T-cell (primary cell): ENCODE results near the gene APH1B. TPM values are rescaled to one million over a fixed set of nuclear protein-coding genes. Genes with fewer than 3 reads are reported as not detected.

ENCODE experiments used
- ATAC-seq, 4 experiments: fragments of 200-7000 bp in 3 of 4; fragments of 150-1000 bp in 1 of 4; cut with Tn5 transposase; replicated peaks in 1 of 4; 1 replicate in 3 of 4; 2 replicates in 1 of 4; pipeline ENCODE4 v1.10.0; 2021; ENCODE audit warnings: moderate library complexity in 3 of 4, mild to moderate bottlenecking in 2 of 4, moderate number of reproducible peaks in 1 of 4
- CTCF ChIA-PET, 2 donors: fragments of 300-600 bp; sonication (Branson Sonifier 250); formaldehyde crosslinking; loops; one replicate each; lab custom pipeline; 2022; ENCODE audit warnings: antibody characterized with exemption in 2 of 2; lab: Charles Lee
- POLR2A ChIA-PET, 2 donors: fragments of 300-600 bp; sonication (Branson Sonifier 250); formaldehyde crosslinking; loops; one replicate each; lab custom pipeline; 2022; ENCODE audit warnings: antibody characterized with exemption in 2 of 2; lab: Charles Lee
- DNase-seq, 35 experiments: peaks; one replicate each; pipeline versions ENCODE4 v3.0.0 to v3.0.0-alpha.2; 2013 to 2023
- H3K27ac ChIP-seq: one replicate; pipeline ENCODE4 v1.5.1; 2013; ENCODE audit warnings: low read length
- H3K27me3 ChIP-seq, 2 experiments: replicated peaks in 1 of 2; 1 replicate in 1 of 2; 2 replicates in 1 of 2; pipeline versions ENCODE4 v1.6.1 to v1.7.0; 2013; ENCODE audit warnings: low read length in 1 of 2, mixed read lengths in 1 of 2; ENCODE audit not compliant: control insufficient read depth in 2 of 2, insufficient read depth in 2 of 2; ENCODE audit errors: extremely low read depth in 1 of 2
- H3K36me3 ChIP-seq, 2 donors: 1 replicate in 1 of 2; 2 replicates in 1 of 2; pipeline versions ENCODE4 v1.6.1 to v1.7.0; 2013; ENCODE audit warnings: low read length in 1 of 2; ENCODE audit not compliant: control insufficient read depth in 2 of 2, insufficient read depth in 1 of 2; ENCODE audit errors: extremely low read depth in 1 of 2
- H3K4me1 ChIP-seq, 2 experiments: 1 replicate in 1 of 2; 2 replicates in 1 of 2; pipeline versions ENCODE4 v1.6.1 to v1.7.0; 2013; ENCODE audit warnings: low read length in 2 of 2, mixed read lengths in 1 of 2; ENCODE audit not compliant: insufficient read depth in 2 of 2, control insufficient read depth in 1 of 2; ENCODE audit errors: extremely low read depth in 1 of 2
- H3K4me3 ChIP-seq, 2 donors: 1 replicate in 1 of 2; 2 replicates in 1 of 2; pipeline versions ENCODE4 v1.5.1 to v1.7.0; 2013; ENCODE audit warnings: mild to moderate bottlenecking in 2 of 2, low read length in 1 of 2, moderate library complexity in 1 of 2; ENCODE audit not compliant: control insufficient read depth in 1 of 2; ENCODE audit errors: extremely low read depth in 1 of 2
- H3K9me3 ChIP-seq: 2 replicates; pipeline ENCODE4 v1.7.0; 2013
- H3K27ac Mint-ChIP-seq, 2 donors: one replicate each; pipeline ENCODE4 v1.8.0; 2020 to 2021; ENCODE audit warnings: mild to moderate bottlenecking in 2 of 2, mixed read lengths in 2 of 2
- H3K27me3 Mint-ChIP-seq, 2 donors: one replicate each; pipeline ENCODE4 v1.8.0; 2021 to 2022; ENCODE audit warnings: mixed read lengths in 2 of 2
- H3K36me3 Mint-ChIP-seq: one replicate; pipeline ENCODE4 v1.8.0; 2021; ENCODE audit warnings: mixed read lengths
- H3K4me1 Mint-ChIP-seq, 3 donors: one replicate each; pipeline ENCODE4 v1.8.0; 2020 to 2022; ENCODE audit warnings: mixed read lengths in 3 of 3, mild to moderate bottlenecking in 1 of 3
- H3K4me3 Mint-ChIP-seq, 3 donors: one replicate each; pipeline ENCODE4 v1.8.0; 2020 to 2022; ENCODE audit warnings: mild to moderate bottlenecking in 3 of 3, mixed read lengths in 3 of 3, moderate library complexity in 3 of 3
- H3K9me3 Mint-ChIP-seq, 3 donors: one replicate each; pipeline ENCODE4 v1.8.0; 2020 to 2022; ENCODE audit warnings: mixed read lengths in 3 of 3
- WGBS: methylation state at CpG from one replicate; pipeline ENCODE4 v1.1.5; 2013; ENCODE audit warnings: missing lambda C conversion rate; ENCODE audit not compliant: insufficient coverage; 5-methylcytosine and 5-hydroxymethylcytosine counted together
- total RNA-seq, 35 experiments: library from RNA in 6 of 35; stranded (reverse) in 6 of 35; fragments of 120-200 nt in 1 of 35; gene quantifications; one replicate each; pipeline versions ENCODE4 v1.2.1 to v1.2.4 and lab custom pipeline; 2013 to 2026

Gene APH1B
- total RNA-seq, 5 donors from 2014 or later (not counting 1 experiment from before 2014, with no cell fraction given), result 17.0 to 27.4 (median 20.9) TPM

- WGBS, result 88% methylated on average over 5 of the region's 5 CpGs
- ChIA-PET CTCF (no interaction called here), POLR2A (interaction anchor here in 1 of 2 donors (0.5 kb wide), 1 partner anchor 14 kb away, joined by 3 read pairs; no protein-coding TSS in a partner anchor)
- no peak for ATAC-seq
- H3K9me3 Mint-ChIP-seq, result no peaks in the 10 kb centered on the region
- H3K4me3 Mint-ChIP-seq, result no peak overlapping the region
- H3K27ac ChIP-seq, result no peak overlapping the region
- DNase-seq, result no peak
- peaks cover 48% of the 10 kb centered on the region for H3K36me3 Mint-ChIP-seq
- no peaks in the 10 kb centered on the region for H3K4me1 ChIP-seq
- H3K27ac Mint-ChIP-seq, result no peak overlapping the region
- H3K4me1 Mint-ChIP-seq, result no peaks in the 10 kb centered on the region
- no peaks in the 10 kb centered on the region for H3K27me3 ChIP-seq
- no peaks in the 10 kb centered on the region for H3K27me3 Mint-ChIP-seq
- no peaks in the 10 kb centered on the region for H3K9me3 ChIP-seq
- H3K36me3 ChIP-seq, result peaks cover 13 to 34% of the 10 kb centered on the region in 2 donors
- H3K4me3 ChIP-seq, result no peak overlapping the region
Measured at GRCh38 chr15:63305260-63305659, 27.9 kb downstream of the APH1B start.

GRCh38 chr15:63306492-63307073 is 29.2 kb downstream of the APH1B start:
- Mint-ChIP-seq H3K27ac (no peak overlapping the region), H3K9me3 (no peaks in the 10 kb centered on the region), H3K36me3 (peaks cover 48% of the 10 kb centered on the region), H3K27me3 (no peaks in the 10 kb centered on the region), H3K4me1 (no peaks in the 10 kb centered on the region), H3K4me3 (no peak overlapping the region)
- Histone ChIP-seq H3K9me3 (no peaks in the 10 kb centered on the region), H3K27me3 (no peaks in the 10 kb centered on the region), H3K4me3 (no peak overlapping the region), H3K27ac (no peak overlapping the region), H3K36me3 (peaks cover 13 to 31% of the 10 kb centered on the region in 2 donors), H3K4me1 (no peaks in the 10 kb centered on the region)
- ATAC-seq (no peak), DNase-seq (no peak)
- ChIA-PET POLR2A (interaction anchor here in 1 of 2 donors (0.6 kb wide), 1 partner anchor 18 kb away, joined by 6 read pairs; no protein-coding TSS in a partner anchor), CTCF (no interaction called here)
- 100% methylated on average over 2 of the region's 5 CpGs for WGBS

GRCh38 chr15:63308491-63308890 is 31.1 kb downstream of the APH1B start:
- Histone ChIP-seq H3K27me3 (no peaks in the 10 kb centered on the region), H3K4me3 (no peak overlapping the region), H3K9me3 (no peaks in the 10 kb centered on the region), H3K4me1 (no peaks in the 10 kb centered on the region), H3K36me3 (peaks cover 13 to 23% of the 10 kb centered on the region in 2 donors), H3K27ac (no peak overlapping the region)
- H3K27me3 Mint-ChIP-seq, result no peaks in the 10 kb centered on the region
- ChIA-PET POLR2A (no interaction called here), CTCF (no interaction called here)
- no peaks in the 10 kb centered on the region for H3K4me1 Mint-ChIP-seq
- peaks cover 34% of the 10 kb centered on the region for H3K36me3 Mint-ChIP-seq
- H3K4me3 Mint-ChIP-seq, result no peak overlapping the region
- H3K27ac Mint-ChIP-seq, result no peak overlapping the region
- WGBS, result no CpG with 5 or more reads among the region's 4 CpGs
- ATAC-seq (no peak), DNase-seq (no peak)
- H3K9me3 Mint-ChIP-seq, result no peaks in the 10 kb centered on the region

GRCh38 chr15:63308947-63309346 is 31.5 kb downstream of the APH1B start:
- POLR2A ChIA-PET, result no interaction called here
- CTCF ChIA-PET, result no interaction called here

GRCh38 chr15:63310646-63311045 is 33.2 kb downstream of the APH1B start:
- Mint-ChIP-seq H3K36me3 (peaks cover 22% of the 10 kb centered on the region), H3K27ac (no peak overlapping the region), H3K27me3 (no peaks in the 10 kb centered on the region), H3K4me3 (no peak overlapping the region), H3K4me1 (no peaks in the 10 kb centered on the region), H3K9me3 (no peaks in the 10 kb centered on the region)
- no peaks in the 10 kb centered on the region for H3K27me3 ChIP-seq
- H3K36me3 ChIP-seq, result peaks cover 8 to 9% of the 10 kb centered on the region in 2 donors
- 70% methylated on average over 2 of the region's 3 CpGs for WGBS
- ATAC-seq (no peak), DNase-seq (no peak)
- no peak overlapping the region for H3K27ac ChIP-seq
- no peaks in the 10 kb centered on the region for H3K9me3 ChIP-seq
- no peak overlapping the region for H3K4me3 ChIP-seq
- CTCF ChIA-PET, result no interaction called here
- POLR2A ChIA-PET, result no interaction called here
- H3K4me1 ChIP-seq, result no peaks in the 10 kb centered on the region

More at GRCh38 chr15:63308947-63309346, 31.5 kb downstream of the APH1B start:
- ATAC-seq (no peak), DNase-seq (no peak)
- Mint-ChIP-seq H3K9me3 (no peaks in the 10 kb centered on the region), H3K4me3 (no peak overlapping the region), H3K4me1 (no peaks in the 10 kb centered on the region), H3K36me3 (peaks cover 33% of the 10 kb centered on the region), H3K27me3 (no peaks in the 10 kb centered on the region), H3K27ac (no peak overlapping the region)
- Histone ChIP-seq H3K27ac (no peak overlapping the region), H3K4me1 (no peaks in the 10 kb centered on the region), H3K9me3 (no peaks in the 10 kb centered on the region), H3K4me3 (no peak overlapping the region), H3K36me3 (peaks cover 13 to 18% of the 10 kb centered on the region in 2 donors), H3K27me3 (no peaks in the 10 kb centered on the region)
- no CpG with 5 or more reads among the region's 2 CpGs for WGBS

DNA sequence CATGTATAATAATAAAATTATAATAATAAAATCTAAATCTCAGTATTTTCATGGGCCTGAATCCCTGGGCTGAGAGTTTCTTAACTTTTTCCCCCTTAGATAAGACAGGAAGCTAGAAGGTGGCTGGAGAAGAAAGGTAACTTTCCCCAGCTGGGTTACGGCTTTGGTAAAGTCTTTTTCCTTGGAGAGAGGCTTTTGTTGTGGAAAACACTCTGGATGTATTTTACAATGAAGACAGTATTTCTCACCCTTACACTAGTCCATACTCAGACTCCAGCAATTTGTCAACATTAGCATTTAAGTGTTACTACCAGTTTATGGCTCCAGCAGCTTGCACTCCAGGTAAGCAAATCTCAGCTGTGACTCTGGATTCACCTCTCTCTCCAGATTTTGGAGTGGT is 34.9 kb downstream of the APH1B start:
- Histone ChIP-seq H3K4me1 (no peaks in the 10 kb centered on the region), H3K27ac (no peak overlapping the region), H3K27me3 (no peaks in the 10 kb centered on the region), H3K36me3 (no peaks in the 10 kb centered on the region), H3K9me3 (no peaks in the 10 kb centered on the region), H3K4me3 (no peak overlapping the region)
- Mint-ChIP-seq H3K4me3 (no peak overlapping the region), H3K9me3 (no peaks in the 10 kb centered on the region), H3K36me3 (peaks cover 8% of the 10 kb centered on the region), H3K27ac (no peak overlapping the region), H3K27me3 (no peaks in the 10 kb centered on the region), H3K4me1 (no peaks in the 10 kb centered on the region)
- ChIA-PET POLR2A (no interaction called here), CTCF (interaction anchor here in 1 of 2 donors (0.8 kb wide), 1 partner anchor 24 kb away, joined by 3 read pairs; no protein-coding TSS in a partner anchor)
- WGBS, result no CpG with 5 or more reads among the region's 1 CpG
- DNase-seq, result no peak
- no peak for ATAC-seq
